ENCODE data around the gene CSRP1. TPM values are rescaled to one million over a fixed set of nuclear protein-coding genes. Genes with fewer than 3 reads are reported as not detected.

The CSRP1 gene
- total RNA-seq (2022; extraction: Qiagen RNA extraction; ENCODE audit: low read depth) = 445 to 685 TPM (median 456 TPM) in 5 replicates

DNA sequence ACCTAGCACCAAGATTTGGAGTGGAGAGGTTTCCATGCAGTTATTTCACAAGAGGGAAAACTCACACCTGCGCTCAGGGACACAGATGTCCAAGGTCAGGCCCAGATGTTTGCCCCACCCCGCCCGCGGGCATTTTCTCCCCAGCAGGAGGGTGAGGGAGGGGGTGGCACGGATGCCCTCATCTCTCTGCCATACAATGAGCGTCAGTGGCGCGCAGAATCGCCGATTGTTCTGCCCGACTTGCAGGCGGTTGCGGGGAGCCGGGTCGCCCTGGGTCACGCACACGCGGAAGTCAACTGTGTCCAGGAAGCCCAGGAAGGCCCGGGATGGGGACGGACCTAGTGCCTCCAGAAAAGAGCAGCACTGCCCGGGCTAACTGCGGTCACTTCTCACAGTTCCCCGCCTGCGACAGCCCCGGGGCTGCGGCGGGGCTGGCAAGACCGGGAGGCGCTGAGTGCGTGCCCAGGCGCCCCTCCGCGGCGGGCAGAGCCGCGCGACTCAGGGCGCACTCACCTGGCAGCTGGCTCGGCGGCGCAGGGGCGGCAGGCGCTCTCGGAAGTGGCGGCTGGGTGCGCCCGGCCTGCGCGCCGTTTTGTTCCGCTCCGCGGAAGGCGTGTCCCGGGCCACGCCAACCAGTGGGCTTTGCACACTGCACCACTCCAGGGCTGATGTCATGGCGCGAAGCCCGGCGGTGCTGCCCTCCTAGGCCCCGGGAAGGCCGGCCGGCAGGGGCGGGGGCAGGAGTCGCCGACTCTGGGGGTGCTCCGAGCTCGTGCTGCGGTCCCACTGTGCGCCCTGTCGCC is at the start of gene CSRP1:
TSS of gene CSRP1 (minus strand) at position 567 of the 803 bp plus-strand sequence. CDS start 10,820 bp downstream, outside the sequence.

DNA sequence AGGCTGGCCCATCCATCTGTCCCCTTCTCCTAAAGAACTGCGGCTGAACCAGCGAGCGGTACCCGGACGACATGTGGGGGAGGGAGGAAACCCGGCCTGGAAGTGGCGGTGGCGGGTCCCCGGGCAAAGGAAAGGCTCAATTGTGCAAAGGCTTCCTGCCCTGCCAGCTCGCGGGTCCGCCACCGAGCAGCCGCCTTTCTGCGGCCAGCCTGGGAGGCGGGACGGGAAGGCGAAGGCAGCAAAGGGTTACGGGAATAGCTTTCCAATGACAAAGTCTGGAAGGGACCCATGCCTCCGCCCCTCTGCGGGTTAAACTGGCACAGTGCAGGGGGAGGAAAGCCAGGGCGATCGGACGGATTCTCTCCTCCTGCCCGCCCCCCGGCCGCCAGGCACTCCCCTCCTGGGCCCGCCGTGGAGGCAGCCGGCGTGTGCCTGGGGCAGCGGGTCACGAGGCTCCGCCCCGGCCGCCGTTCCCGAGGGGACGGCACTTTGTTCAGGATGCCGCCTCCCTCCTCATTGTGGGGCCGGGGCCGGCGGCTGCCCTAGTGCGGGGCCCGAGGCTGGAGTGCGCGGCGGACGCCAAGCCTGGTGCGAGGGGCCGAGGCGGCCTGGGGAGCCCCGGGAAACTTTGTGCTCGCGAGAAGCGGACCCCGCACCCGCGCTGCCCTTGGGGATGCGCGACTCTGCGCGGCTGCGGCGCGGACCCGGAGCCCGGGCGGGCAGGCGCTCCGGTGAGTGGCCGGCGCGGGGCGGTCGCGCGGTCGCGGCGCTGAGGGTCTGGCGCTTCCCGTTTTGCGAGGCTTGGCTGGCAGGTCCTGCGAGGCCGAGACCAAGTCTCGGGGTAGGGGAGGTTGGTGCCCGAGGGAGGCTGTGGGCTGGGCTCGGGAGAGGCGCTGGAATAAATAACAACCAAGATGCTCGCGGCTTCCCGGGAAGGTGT is 32.0 kb upstream of the CSRP1 start, which contains the start of gene NAV1:
TSS of gene NAV1 (plus strand) at position 516 of the 940 bp plus-strand sequence. CDS start 83,758 bp downstream, outside the sequence.

DNA sequence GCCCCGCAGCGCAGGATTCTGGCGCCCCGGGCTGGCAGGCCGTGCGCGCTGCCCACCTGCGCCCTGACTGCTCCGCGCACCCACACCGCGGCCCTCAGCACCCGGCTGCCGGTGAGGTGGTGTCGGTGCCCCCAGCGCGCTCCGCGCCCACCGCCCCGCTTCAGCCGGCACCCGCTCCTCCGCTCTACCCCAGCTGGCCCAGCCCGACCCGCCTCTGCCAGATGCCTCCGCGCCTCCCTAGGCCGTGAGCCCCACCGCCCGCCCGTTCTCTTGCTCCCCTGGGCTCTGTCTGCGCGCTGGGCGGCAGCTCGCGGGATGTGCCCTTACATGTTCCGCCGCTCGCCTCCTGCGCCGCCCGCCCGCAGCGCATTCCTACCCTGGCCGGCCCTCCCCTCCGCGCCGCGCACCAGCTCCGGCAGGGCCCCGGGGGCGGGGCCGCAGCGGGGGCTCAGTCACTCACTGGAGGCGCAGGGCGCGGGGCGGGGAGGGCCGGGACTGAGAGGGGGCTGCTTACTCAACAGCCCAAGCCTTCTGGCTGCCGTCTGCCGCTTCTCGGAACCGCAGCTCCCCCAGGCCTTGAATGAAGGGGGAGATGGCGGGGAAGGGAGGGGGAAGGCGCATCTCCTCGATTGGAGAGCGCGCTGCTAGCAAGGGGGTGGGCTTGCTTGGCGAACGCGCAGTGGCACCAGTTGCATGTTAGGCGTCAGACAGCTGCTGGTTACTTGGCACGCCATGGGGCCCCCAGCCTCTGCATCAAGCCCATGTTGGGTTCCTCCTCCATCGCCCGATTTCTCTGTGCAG is 37.9 kb downstream of the CSRP1 start, which contains the start of gene PHLDA3:
TSS of gene PHLDA3 (minus strand) at position 345 of the 801 bp plus-strand sequence. CDS start 402 bp downstream, outside the sequence.

Other genes starting within 250 kb of the CSRP1 start
- 0.02 to 0.04 TPM (median 0.03 TPM) in 4 of 5 replicates, not detected in the other for gene PKP1, start 223.6 kb downstream of the CSRP1 start, total RNA-seq (2022; extraction: Qiagen RNA extraction; ENCODE audit: low read depth)
- 0.06 to 0.30 TPM in 2 of 5 replicates, not detected in the others for gene TNNT2, start 129.4 kb downstream of the CSRP1 start, total RNA-seq (2022; extraction: Qiagen RNA extraction; ENCODE audit: low read depth)
- gene LAD1, start 107.8 kb downstream of the CSRP1 start, total RNA-seq (2022; extraction: Qiagen RNA extraction; ENCODE audit: low read depth) = 0.37 to 0.69 TPM (median 0.47 TPM) in 5 replicates
- not detected in 5 replicates for gene TNNI1, start 85.4 kb downstream of the CSRP1 start, total RNA-seq (2022; extraction: Qiagen RNA extraction; ENCODE audit: low read depth)
- gene PHLDA3, start 37.9 kb downstream of the CSRP1 start, total RNA-seq (2022; extraction: Qiagen RNA extraction; ENCODE audit: low read depth) = 81.2 to 189 TPM (median 159 TPM) in 5 replicates
- gene NAV1, start 32.0 kb upstream of the CSRP1 start, total RNA-seq (2022; extraction: Qiagen RNA extraction; ENCODE audit: low read depth) = 5.8 to 13.2 TPM (median 10.7 TPM) in 5 replicates

Data from A549 treated with CpdA at 1 μM for 4 hours (cell line).